HepG2 (cell line): ENCODE data around the gene DUS3L. TPM values are rescaled to one million over a fixed set of nuclear protein-coding genes. Genes with fewer than 3 reads are reported as not detected.

ENCODE experiments used
- AGO2 ChIP-seq: fragments of 200-400 bp; formaldehyde crosslinking; optimal IDR thresholded peaks from 2 replicates; pipeline ENCODE3; 2017; ENCODE audit warnings: mild to moderate bottlenecking, low read depth, low read length, moderate library complexity
- ETV6 ChIP-seq: sonication (generic); formaldehyde crosslinking; conservative IDR thresholded peaks from 2 replicates; pipeline ENCODE4 v1.4.0; 2020; ENCODE audit warnings: missing genetic modification reagents
- FOSL1 ChIP-seq: sonication (generic); formaldehyde crosslinking; IDR thresholded peaks from 2 replicates; pipeline ENCODE4 v1.9.0; 2021; ENCODE audit warnings: missing genetic modification reagents, borderline replicate concordance
- GFI1 ChIP-seq: sonication (generic); formaldehyde crosslinking; IDR thresholded peaks from 2 replicates; pipeline ENCODE4 v1.5.0; 2020; ENCODE audit warnings: missing genetic modification reagents, mild to moderate bottlenecking, borderline replicate concordance
- HDAC2 ChIP-seq: sonication (generic); formaldehyde crosslinking; IDR thresholded peaks from 2 replicates; pipeline ENCODE4 v1.4.0; 2020; ENCODE audit warnings: missing genetic modification reagents
- HDAC6 ChIP-seq: fragments of 200-600 bp; sonication (generic); IDR thresholded peaks from 2 replicates; pipeline ENCODE4 v1.7.0; 2017; ENCODE audit warnings: mild to moderate bottlenecking, antibody characterized with exemption, low read length, low read depth
- HOXA5 ChIP-seq: sonication (generic); formaldehyde crosslinking; IDR thresholded peaks from 2 replicates; pipeline ENCODE4 v1.4.0; 2020; ENCODE audit warnings: missing genetic modification reagents
- NAIF1 ChIP-seq: sonication (generic); formaldehyde crosslinking; IDR thresholded peaks from 2 replicates; pipeline ENCODE4 v1.5.0; 2020; ENCODE audit warnings: mild to moderate bottlenecking, missing genetic modification reagents, borderline replicate concordance
- NCOA5 ChIP-seq: sonication (generic); formaldehyde crosslinking; IDR thresholded peaks from 2 replicates; pipeline ENCODE4 v1.4.0; 2020; ENCODE audit warnings: missing genetic modification reagents
- NFKBIZ ChIP-seq: IDR thresholded peaks from 2 replicates; pipeline ENCODE4 v1.6.1; 2018; ENCODE audit warnings: missing genetic modification reagents, missing compliant biosample characterization
- SATB2 ChIP-seq: sonication (generic); formaldehyde crosslinking; IDR thresholded peaks from 2 replicates; pipeline ENCODE4 v1.5.0; 2020; ENCODE audit warnings: missing genetic modification reagents
- TARDBP ChIP-seq: sonication (generic); formaldehyde crosslinking; IDR thresholded peaks from 2 replicates; pipeline ENCODE4 v1.8.0; 2022; ENCODE audit warnings: mild to moderate bottlenecking, missing genetic modification reagents
- ZBTB34 ChIP-seq: sonication (generic); formaldehyde crosslinking; IDR thresholded peaks from 2 replicates; pipeline ENCODE4 v1.8.0; 2022; ENCODE audit warnings: mild to moderate bottlenecking, missing genetic modification reagents
- ZBTB49 ChIP-seq: sonication (generic); formaldehyde crosslinking; IDR thresholded peaks from 2 replicates; pipeline ENCODE4 v1.4.0; 2020; ENCODE audit warnings: missing genetic modification reagents, borderline replicate concordance
- ZNF10 ChIP-seq: sonication (generic); formaldehyde crosslinking; IDR thresholded peaks from 2 replicates; pipeline ENCODE4 v1.4.0; 2020; ENCODE audit warnings: mild to moderate bottlenecking, low read depth, missing genetic modification reagents, borderline replicate concordance
- ZNF333 ChIP-seq: sonication (generic); formaldehyde crosslinking; IDR thresholded peaks from 2 replicates; pipeline ENCODE4 v1.4.0; 2020; ENCODE audit warnings: mild to moderate bottlenecking, missing genetic modification reagents, borderline replicate concordance
- ZNF549 ChIP-seq: sonication (generic); formaldehyde crosslinking; IDR thresholded peaks from 2 replicates; pipeline ENCODE4 v1.5.0; 2020; ENCODE audit warnings: missing genetic modification reagents
- ZNF816 ChIP-seq: sonication (generic); formaldehyde crosslinking; IDR thresholded peaks from 2 replicates; pipeline ENCODE4 v1.8.0; 2022; ENCODE audit warnings: missing genetic modification reagents, mild to moderate bottlenecking, borderline replicate concordance
- polyA plus RNA-seq, 8 experiments: library from polyadenylated mRNA; depleted of rRNA in 3 of 8; stranded (reverse) in 7 of 8; unstranded in 1 of 8; fragments of >200 nt; fragmentation: Illumina TruSeq in 4 of 8; extraction: Trizol in 4 of 8; gene quantifications; 2 replicates each; pipeline versions ENCODE4 v1.2.1 to v1.2.3, GENCODE V29; 2011 to 2016; ENCODE audit warnings: low read depth in 4 of 8, missing spikeins in 1 of 8, mixed read lengths in 1 of 8; ENCODE audit not compliant: insufficient read depth in 1 of 8
- total RNA-seq, 5 experiments: library from RNA; depleted of rRNA; stranded (reverse); fragments of >200 nt; fragmentation: Illumina TruSeq; extraction: Trizol; gene quantifications; 2 replicates each; pipeline ENCODE4 v1.2.3, GENCODE V29; 2016; ENCODE audit warnings: low read depth in 1 of 5
- TF ChIP-seq, protein P1 (sequence below): sonication (generic); formaldehyde crosslinking; IDR thresholded peaks from 2 replicates; pipeline ENCODE4 v1.4.0; 2020; ENCODE audit warnings: mild to moderate bottlenecking, missing genetic modification reagents
- TF ChIP-seq, protein P2 (sequence below): sonication (generic); formaldehyde crosslinking; IDR thresholded peaks from 2 replicates; pipeline ENCODE4 v1.4.0; 2020; ENCODE audit warnings: missing genetic modification reagents
- TF ChIP-seq, protein P3 (sequence below): sonication (generic); formaldehyde crosslinking; IDR thresholded peaks from 2 replicates; pipeline ENCODE4 v1.4.0; 2020; ENCODE audit warnings: mild to moderate bottlenecking, missing genetic modification reagents

DUS3L gene
- total and polyA plus RNA-seq, 2 of the 13 experiments (the other 11 are each of a cell fraction or from before 2014, with no cell fraction given), result 13.3 to 25.1 TPM

- TF ChIP-seq NFKBIZ (CRISPR knock-in tag), result no peak
- TF ChIP-seq SATB2, result no peak
- no peak; the same call in 1 of the 2 replicates for TF ChIP-seq ZNF816
- no peak for TF ChIP-seq AGO2
- TF ChIP-seq ETV6 (CRISPR knock-in tag), result no peak
- peak; percentile 45; the same call in 1 of the 2 replicates for TF ChIP-seq TARDBP (CRISPR knock-in tag)
- TF ChIP-seq ZBTB34, result no peak
- TF ChIP-seq, protein P1, sequence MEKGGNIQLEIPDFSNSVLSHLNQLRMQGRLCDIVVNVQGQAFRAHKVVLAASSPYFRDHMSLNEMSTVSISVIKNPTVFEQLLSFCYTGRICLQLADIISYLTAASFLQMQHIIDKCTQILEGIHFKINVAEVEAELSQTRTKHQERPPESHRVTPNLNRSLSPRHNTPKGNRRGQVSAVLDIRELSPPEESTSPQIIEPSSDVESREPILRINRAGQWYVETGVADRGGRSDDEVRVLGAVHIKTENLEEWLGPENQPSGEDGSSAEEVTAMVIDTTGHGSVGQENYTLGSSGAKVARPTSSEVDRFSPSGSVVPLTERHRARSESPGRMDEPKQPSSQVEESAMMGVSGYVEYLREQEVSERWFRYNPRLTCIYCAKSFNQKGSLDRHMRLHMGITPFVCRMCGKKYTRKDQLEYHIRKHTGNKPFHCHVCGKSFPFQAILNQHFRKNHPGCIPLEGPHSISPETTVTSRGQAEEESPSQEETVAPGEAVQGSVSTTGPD (CRISPR knock-in tag), result no peak
- TF ChIP-seq ZNF333 (CRISPR knock-in tag), result no peak
- TF ChIP-seq FOSL1 (CRISPR knock-in tag), result no peak
- no peak for TF ChIP-seq ZBTB49
- no peak for TF ChIP-seq NAIF1 (CRISPR knock-in tag)
- no peak for TF ChIP-seq HDAC6
- TF ChIP-seq NCOA5 (CRISPR knock-in tag), result no peak
- no peak for TF ChIP-seq ZNF10
- TF ChIP-seq ZNF549, result no peak
- TF ChIP-seq HOXA5, result 0 out of 2 replicates have a peak, but pooled peaks have one; percentile 41
- TF ChIP-seq GFI1 (CRISPR knock-in tag), result no peak
- TF ChIP-seq, protein P2, sequence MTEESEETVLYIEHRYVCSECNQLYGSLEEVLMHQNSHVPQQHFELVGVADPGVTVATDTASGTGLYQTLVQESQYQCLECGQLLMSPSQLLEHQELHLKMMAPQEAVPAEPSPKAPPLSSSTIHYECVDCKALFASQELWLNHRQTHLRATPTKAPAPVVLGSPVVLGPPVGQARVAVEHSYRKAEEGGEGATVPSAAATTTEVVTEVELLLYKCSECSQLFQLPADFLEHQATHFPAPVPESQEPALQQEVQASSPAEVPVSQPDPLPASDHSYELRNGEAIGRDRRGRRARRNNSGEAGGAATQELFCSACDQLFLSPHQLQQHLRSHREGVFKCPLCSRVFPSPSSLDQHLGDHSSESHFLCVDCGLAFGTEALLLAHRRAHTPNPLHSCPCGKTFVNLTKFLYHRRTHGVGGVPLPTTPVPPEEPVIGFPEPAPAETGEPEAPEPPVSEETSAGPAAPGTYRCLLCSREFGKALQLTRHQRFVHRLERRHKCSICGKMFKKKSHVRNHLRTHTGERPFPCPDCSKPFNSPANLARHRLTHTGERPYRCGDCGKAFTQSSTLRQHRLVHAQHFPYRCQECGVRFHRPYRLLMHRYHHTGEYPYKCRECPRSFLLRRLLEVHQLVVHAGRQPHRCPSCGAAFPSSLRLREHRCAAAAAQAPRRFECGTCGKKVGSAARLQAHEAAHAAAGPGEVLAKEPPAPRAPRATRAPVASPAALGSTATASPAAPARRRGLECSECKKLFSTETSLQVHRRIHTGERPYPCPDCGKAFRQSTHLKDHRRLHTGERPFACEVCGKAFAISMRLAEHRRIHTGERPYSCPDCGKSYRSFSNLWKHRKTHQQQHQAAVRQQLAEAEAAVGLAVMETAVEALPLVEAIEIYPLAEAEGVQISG, result 0 out of 2 replicates have a peak, but pooled peaks have one; percentile 37
- TF ChIP-seq, protein P3, sequence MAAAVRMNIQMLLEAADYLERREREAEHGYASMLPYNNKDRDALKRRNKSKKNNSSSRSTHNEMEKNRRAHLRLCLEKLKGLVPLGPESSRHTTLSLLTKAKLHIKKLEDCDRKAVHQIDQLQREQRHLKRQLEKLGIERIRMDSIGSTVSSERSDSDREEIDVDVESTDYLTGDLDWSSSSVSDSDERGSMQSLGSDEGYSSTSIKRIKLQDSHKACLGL, result no peak
- peak; percentile 80 for TF ChIP-seq HDAC2 (CRISPR knock-in tag)
Measured at GRCh38 chr19:5839065-5840017, 48.4 kb upstream of the DUS3L start, which contains the start of gene FUT6 (continued).
